Measurements from ENCODE around the gene NMNAT2. TPM values are rescaled to one million over a fixed set of nuclear protein-coding genes. Genes with fewer than 3 reads are reported as not detected.
A peak's percentile ranks its signal among the peaks of the same experiment; 100 is the strongest.

NMNAT2 gene
- total and polyA plus RNA-seq, 2 of the 8 experiments (the other 6 are each of a cell fraction or from before 2014, with no cell fraction given): 6.5 to 20.9 TPM

GRCh38 chr1:183293241-183293640, 124.9 kb downstream of the NMNAT2 start:
- H2BK15ac ChIP-seq (ENCODE audit: low read length): 0 out of 2 replicates have a peak overlapping the region, but pooled peaks have one; percentile 63
- no peak overlapping the region for H3K4ac ChIP-seq (replicated peaks; ENCODE audit: insufficient read length, low read depth, low read length)
- H3K36me3 ChIP-seq (ENCODE audit: control insufficient read depth in 2 of 4, insufficient read depth in 4 of 4, low read length in 3 of 4): no peaks in the 10 kb centered on the region
- no peak overlapping the region for H3K14ac ChIP-seq (ENCODE audit: insufficient read length)
- H3K79me1 ChIP-seq (ENCODE audit: low read depth, low read length): no peaks in the 10 kb centered on the region
- peak overlapping the region; percentile 80; the same call in 1 of the 2 replicates for H2BK5ac ChIP-seq (ENCODE audit: low read depth, low read length)
- no peaks in the 10 kb centered on the region for H3K79me2 ChIP-seq (ENCODE audit: control insufficient read depth in 1 of 2, insufficient read depth in 2 of 2, low read length in 2 of 2)
- no peak overlapping the region for H3K27ac ChIP-seq (ENCODE audit: low read depth, low read length)
- no peak overlapping the region for H3K9ac ChIP-seq (replicated peaks in 1 of 4; ENCODE audit: extremely low read depth in 1 of 4, low read depth in 3 of 4, low read length in 3 of 4)
- H3K18ac ChIP-seq (ENCODE audit: extremely low read depth, low read length): peak overlapping the region; percentile 24; the same call in 1 of the 2 replicates
- H3K56ac ChIP-seq (replicated peaks; ENCODE audit: insufficient read length, low read depth, low read length): no peak overlapping the region
- H3K9me3 ChIP-seq (ENCODE audit: insufficient read depth in 2 of 2, low read depth in 1 of 2, low read length in 1 of 2): no peaks in the 10 kb centered on the region
- H2BK120ac ChIP-seq (replicated peaks; ENCODE audit: low read depth, low read length): no peak overlapping the region
- no peak overlapping the region for H3K23ac ChIP-seq (ENCODE audit: insufficient read length)
- peaks cover 4 to 21% (median 10%) of the 10 kb centered on the region in 4 experiments for H3K4me1 ChIP-seq (replicated peaks in 1 of 4; ENCODE audit: control insufficient read depth in 3 of 4, insufficient read depth in 4 of 4, low read length in 3 of 4)
- H4K8ac ChIP-seq (ENCODE audit: extremely low read depth, insufficient read depth, low read length): no peak overlapping the region
- no peak overlapping the region for H3K4me3 ChIP-seq (ENCODE audit: extremely low read depth in 1 of 4, insufficient read depth in 2 of 4, low read depth in 3 of 4, low read length in 4 of 4)
- H2AK5ac ChIP-seq (ENCODE audit: low read depth, low read length): no peak overlapping the region
- peak overlapping the region; percentile 22 for H4K91ac ChIP-seq (replicated peaks; ENCODE audit: insufficient read length, low read length)
- no peaks in the 10 kb centered on the region for H3K23me2 ChIP-seq (ENCODE audit: low read depth, low read length)
- no peak overlapping the region for H3K4me2 ChIP-seq (ENCODE audit: insufficient read depth in 1 of 2, low read depth in 2 of 2, low read length in 2 of 2)
- FAIRE-seq (no peak), DNase-seq (ENCODE audit: low read depth in 1 of 2, low spot score in 2 of 2) (no peak)
- H2BK12ac ChIP-seq (ENCODE audit: low read depth, low read length): peak overlapping the region; percentile 52
- no peak overlapping the region for H4K5ac ChIP-seq (ENCODE audit: insufficient read length, low read depth, low read length)
- POLR2A ChIA-PET (ENCODE audit: partially characterized antibody): interaction anchor here (0.6 kb wide), 1 partner anchor 1991 kb away, joined by 3 read pairs; no protein-coding TSS in a partner anchor
- no peaks in the 10 kb centered on the region for H3K27me3 ChIP-seq (replicated peaks in 1 of 4; ENCODE audit: control insufficient read depth in 3 of 4, extremely low read depth in 1 of 4, insufficient read depth in 3 of 4, low read length in 3 of 4)
- 90% methylated on average over 9 of the region's 9 CpGs; no CpG with 5 or more reads in 1 of the 2 experiments for WGBS, 2 experiments (ENCODE audit: extremely low coverage in 1 of 2, insufficient coverage in 1 of 2, insufficient read length in 1 of 2, insufficient replicate concordance in 2 of 2, low coverage in 1 of 2, low lambda C conversion rate in 2 of 2, missing lambda C conversion rate in 1 of 2)
- no peak overlapping the region for H2AFZ ChIP-seq (ENCODE audit: low read length)
- peak overlapping the region; percentile 87; the same call in 1 of the 2 replicates for H2BK20ac ChIP-seq (ENCODE audit: low read length)
- TF ChIP-seq TEAD4 (IDR thresholded peaks at IDR 0.05; ENCODE audit: low read depth, low read length) (no peak), TAF1 (IDR thresholded peaks at IDR 0.05; ENCODE audit: low read depth, low read length) (no peak), POLR2A (IDR thresholded peaks at IDR 0.05; ENCODE audit: control extremely low read depth in 1 of 2, low read depth in 2 of 2, low read length in 2 of 2) (no peak), JUN (IDR thresholded peaks at IDR 0.05; ENCODE audit: low read depth, low read length) (no peak), POU5F1 (IDR thresholded peaks at IDR 0.05; ENCODE audit: low read depth, low read length) (no peak)
- CTCF ChIA-PET (ENCODE audit: partially characterized antibody): interaction anchor here (0.9 to 10.2 kb wide), 4 partner anchors 11 to 65 kb away, joined by 3 to 90 read pairs (median 20); no protein-coding TSS in a partner anchor
- no peaks in the 10 kb centered on the region for H4K20me1 ChIP-seq (replicated peaks in 1 of 2; ENCODE audit: control insufficient read depth in 1 of 2, insufficient read depth in 2 of 2, low read length in 2 of 2)
